HepG2 (cell line): Measurements from ENCODE around the gene SH2B2. TPM values are rescaled to one million over a fixed set of nuclear protein-coding genes. Genes with fewer than 3 reads are reported as not detected.
"Not testable (repeated sequence)": the region's sequence is repeated elsewhere in the genome, so short reads cannot be mapped to it uniquely, and the experiment has no call there.

Experiments
- ARHGAP35 ChIP-seq: sonication (generic); formaldehyde crosslinking; IDR thresholded peaks from 2 replicates; pipeline ENCODE4 v1.9.0; 2022; ENCODE audit warnings: mild to moderate bottlenecking, inconsistent platforms, moderate library complexity, missing genetic modification reagents, borderline replicate concordance
- ARID4A ChIP-seq: sonication (generic); formaldehyde crosslinking; IDR thresholded peaks from 2 replicates; pipeline ENCODE4 v1.5.0; 2020; ENCODE audit warnings: mild to moderate bottlenecking, missing genetic modification reagents, borderline replicate concordance
- FOSL2 ChIP-seq: sonication (generic); formaldehyde crosslinking; IDR thresholded peaks from 2 replicates; pipeline ENCODE4 v1.4.0; 2020; ENCODE audit warnings: missing genetic modification reagents
- GABPA ChIP-seq, 2 experiments: IDR thresholded peaks; 2 replicates each; pipeline ENCODE4 v1.6.1; 2011 to 2016; ENCODE audit warnings: low read depth in 2 of 2, low read length in 1 of 2, missing biosample characterization in 1 of 2, missing genetic modification characterization in 1 of 2
- ISL2 ChIP-seq: sonication (generic); formaldehyde crosslinking; IDR thresholded peaks from 2 replicates; pipeline ENCODE4 v1.5.0; 2020; ENCODE audit warnings: missing genetic modification reagents
- KDM4B ChIP-seq: sonication (generic); formaldehyde crosslinking; IDR thresholded peaks from 2 replicates; pipeline ENCODE4 v1.4.0; 2020; ENCODE audit warnings: missing genetic modification reagents
- LCORL ChIP-seq, 2 experiments: fragments of 450-650 bp in 1 of 2; sonication (generic) in 1 of 2; formaldehyde crosslinking in 1 of 2; IDR thresholded peaks; 2 replicates each; pipeline versions ENCODE4 v1.5.0 to v1.6.1; 2017 to 2020; ENCODE audit warnings: antibody characterized with exemption in 1 of 2, missing genetic modification reagents in 1 of 2
- MYPOP ChIP-seq: sonication (generic); formaldehyde crosslinking; IDR thresholded peaks from 2 replicates; pipeline ENCODE4 v1.8.1; 2023; ENCODE audit warnings: mild to moderate bottlenecking, moderate library complexity, missing genetic modification reagents
- NFYC ChIP-seq: IDR thresholded peaks from 2 replicates; pipeline ENCODE4 v1.6.1; 2016; ENCODE audit warnings: missing genetic modification reagents, missing compliant biosample characterization
- PAXIP1 ChIP-seq: sonication (generic); formaldehyde crosslinking; conservative IDR thresholded peaks from 2 replicates; pipeline ENCODE4 v1.4.0; 2020; ENCODE audit warnings: mild to moderate bottlenecking, missing genetic modification reagents, moderate library complexity
- REPIN1 ChIP-seq: sonication (generic); formaldehyde crosslinking; IDR thresholded peaks from 2 replicates; pipeline ENCODE4 v1.8.0; 2022; ENCODE audit warnings: missing genetic modification reagents, low read depth, mild to moderate bottlenecking, borderline replicate concordance
- SAP130 ChIP-seq: IDR thresholded peaks from 2 replicates; pipeline ENCODE4 v1.6.1; 2016; ENCODE audit warnings: low read depth
- SIN3A ChIP-seq: IDR thresholded peaks from 2 replicates; pipeline ENCODE4 v1.6.1; 2011; ENCODE audit warnings: low read depth, mild to moderate bottlenecking, control low read depth, low read length, borderline replicate concordance
- SMAD1 ChIP-seq: sonication (generic); formaldehyde crosslinking; IDR thresholded peaks from 2 replicates; pipeline ENCODE4 v1.4.0; 2020; ENCODE audit warnings: missing genetic modification reagents, low read depth, mild to moderate bottlenecking, borderline replicate concordance
- SP2 ChIP-seq: sonication (generic); formaldehyde crosslinking; IDR thresholded peaks from 2 replicates; pipeline ENCODE4 v1.5.1; 2020; ENCODE audit warnings: mild to moderate bottlenecking, missing genetic modification reagents
- THAP11 ChIP-seq: IDR thresholded peaks from 2 replicates; pipeline ENCODE4 v1.6.1; 2016; ENCODE audit warnings: missing biosample characterization, missing genetic modification reagents
- ZBTB25 ChIP-seq: IDR thresholded peaks from 2 replicates; pipeline ENCODE4 v1.6.1; 2018; ENCODE audit warnings: missing genetic modification reagents
- polyA plus RNA-seq, 8 experiments: library from polyadenylated mRNA; depleted of rRNA in 3 of 8; stranded (reverse) in 7 of 8; unstranded in 1 of 8; fragments of >200 nt; fragmentation: Illumina TruSeq in 4 of 8; extraction: Trizol in 4 of 8; gene quantifications; 2 replicates each; pipeline versions ENCODE4 v1.2.1 to v1.2.3, GENCODE V29; 2011 to 2016; ENCODE audit warnings: low read depth in 4 of 8, missing spikeins in 1 of 8, mixed read lengths in 1 of 8; ENCODE audit not compliant: insufficient read depth in 1 of 8
- total RNA-seq, 5 experiments: library from RNA; depleted of rRNA; stranded (reverse); fragments of >200 nt; fragmentation: Illumina TruSeq; extraction: Trizol; gene quantifications; 2 replicates each; pipeline ENCODE4 v1.2.3, GENCODE V29; 2016; ENCODE audit warnings: low read depth in 1 of 5

The SH2B2 gene
- total and polyA plus RNA-seq, 2 of the 13 experiments (the other 11 are each of a cell fraction or from before 2014, with no cell fraction given), result 0.46 to 1.3 TPM

GRCh38 chr7:102363549-102364393, 77.1 kb downstream of the SH2B2 start (continued):
- TF ChIP-seq ARID4A (CRISPR knock-in tag) (peak; percentile 73; the same call in 1 of the 2 replicates), FOSL2 (CRISPR knock-in tag) (peak; percentile 39; the same call in 1 of the 2 replicates), SIN3A (peak; percentile 77; the same call in 1 of the 2 replicates), SP2 (CRISPR knock-in tag) (peak; percentile 53; the same call in 1 of the 2 replicates), SMAD1 (peak; percentile 81; the same call in 1 of the 2 replicates), LCORL (CRISPR knock-in tag; IDR thresholded peaks at IDR 0.05) (peak; percentile 53; the same call in 1 of the 2 replicates), ARHGAP35 (CRISPR knock-in tag) (peak; percentile 42; the same call in 1 of the 2 replicates), SAP130 (CRISPR knock-in tag) (peak; percentile 88), REPIN1 (CRISPR knock-in tag) (peak; percentile 29; the same call in 1 of the 2 replicates), PAXIP1 (CRISPR knock-in tag) (peak; percentile 40; the same call in 1 of the 2 replicates), KDM4B (0 out of 2 replicates have a peak, but pooled peaks have one; percentile 26), ISL2 (CRISPR knock-in tag) (0 out of 2 replicates have a peak, but pooled peaks have one; percentile 31), GABPA (IDR thresholded peaks at IDR 0.05; ENCODE audit: low read depth, low read length) (peak; percentile 74), GABPA (CRISPR knock-in tag; IDR thresholded peaks at IDR 0.05; ENCODE audit: low read depth) (peak; percentile 95), NFYC (CRISPR knock-in tag) (0 out of 2 replicates have a peak, but pooled peaks have one; percentile 46), MYPOP (CRISPR knock-in tag) (peak; percentile 47; the same call in 1 of the 2 replicates), THAP11 (CRISPR knock-in tag) (peak; percentile 97), ZBTB25 (CRISPR knock-in tag) (peak; percentile 25; the same call in 1 of the 2 replicates)
- TF ChIP-seq LCORL (IDR thresholded peaks at IDR 0.05), result not testable (repeated sequence)
